NCI-H226 (cell line): ENCODE results near the gene BLOC1S4.
"Not testable (repeated sequence)": the region's sequence is repeated elsewhere in the genome, so short reads cannot be mapped to it uniquely, and the experiment has no call there.

Experiments
- DNase-seq: peaks from one replicate; pipeline ENCODE4 v3.0.0-alpha.2; 2015

The BLOC1S4 gene, protein sequence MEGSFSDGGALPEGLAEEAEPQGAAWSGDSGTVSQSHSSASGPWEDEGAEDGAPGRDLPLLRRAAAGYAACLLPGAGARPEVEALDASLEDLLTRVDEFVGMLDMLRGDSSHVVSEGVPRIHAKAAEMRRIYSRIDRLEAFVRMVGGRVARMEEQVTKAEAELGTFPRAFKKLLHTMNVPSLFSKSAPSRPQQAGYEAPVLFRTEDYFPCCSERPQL

DNA sequence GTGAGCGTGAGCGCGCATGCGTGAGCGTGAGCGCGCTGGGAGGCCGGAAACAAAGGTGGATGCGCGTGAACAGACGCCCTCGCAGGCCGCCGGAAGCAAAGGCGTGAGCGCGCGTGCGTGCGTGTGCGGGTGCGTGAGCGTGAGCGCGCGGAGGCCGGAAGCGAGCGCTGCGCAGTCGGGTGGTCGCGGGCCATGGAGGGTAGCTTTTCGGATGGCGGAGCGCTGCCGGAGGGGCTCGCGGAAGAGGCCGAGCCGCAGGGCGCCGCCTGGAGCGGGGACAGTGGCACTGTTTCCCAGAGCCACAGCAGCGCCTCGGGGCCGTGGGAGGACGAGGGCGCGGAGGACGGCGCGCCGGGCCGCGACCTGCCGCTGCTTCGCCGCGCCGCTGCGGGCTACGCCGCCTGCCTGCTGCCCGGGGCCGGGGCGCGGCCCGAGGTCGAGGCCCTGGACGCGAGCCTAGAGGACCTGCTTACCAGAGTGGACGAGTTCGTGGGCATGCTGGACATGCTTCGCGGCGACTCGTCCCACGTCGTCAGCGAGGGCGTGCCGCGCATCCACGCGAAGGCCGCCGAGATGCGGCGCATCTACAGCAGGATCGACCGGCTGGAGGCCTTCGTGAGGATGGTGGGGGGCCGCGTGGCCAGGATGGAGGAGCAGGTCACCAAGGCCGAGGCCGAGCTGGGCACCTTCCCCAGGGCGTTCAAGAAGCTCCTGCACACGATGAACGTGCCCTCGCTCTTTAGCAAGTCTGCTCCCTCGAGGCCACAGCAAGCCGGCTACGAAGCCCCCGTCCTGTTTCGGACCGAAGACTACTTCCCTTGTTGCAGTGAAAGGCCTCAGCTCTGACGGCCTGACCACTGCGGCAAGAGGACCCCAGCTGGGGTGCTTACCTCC is at the start of gene BLOC1S4:
Gene BLOC1S4 (plus strand): TSS at position 157 of the 894 bp plus-strand sequence. CDS start 36 bp downstream, at position 193.
- DNase-seq: peak; percentile 82

DNA sequence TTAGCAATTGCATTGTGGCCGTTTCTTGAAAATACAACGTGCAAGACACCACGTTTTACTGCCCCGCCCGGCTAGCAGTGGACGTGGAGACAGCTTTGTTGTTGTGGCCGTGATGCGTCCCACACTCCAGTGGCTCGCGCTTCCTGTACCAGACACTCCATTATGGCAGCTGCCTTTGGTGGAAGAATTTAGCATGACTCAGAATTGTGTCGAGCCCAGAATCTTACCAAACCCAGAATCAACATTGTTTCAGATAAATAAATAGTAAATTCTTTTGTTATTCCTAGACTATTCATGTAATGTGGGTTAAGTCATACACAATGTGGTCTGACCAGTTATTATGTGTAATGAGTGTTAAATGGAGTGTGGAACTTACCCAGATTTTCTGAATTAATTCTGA is 47.6 kb upstream of the BLOC1S4 start:
- DNase-seq: no peak

DNA sequence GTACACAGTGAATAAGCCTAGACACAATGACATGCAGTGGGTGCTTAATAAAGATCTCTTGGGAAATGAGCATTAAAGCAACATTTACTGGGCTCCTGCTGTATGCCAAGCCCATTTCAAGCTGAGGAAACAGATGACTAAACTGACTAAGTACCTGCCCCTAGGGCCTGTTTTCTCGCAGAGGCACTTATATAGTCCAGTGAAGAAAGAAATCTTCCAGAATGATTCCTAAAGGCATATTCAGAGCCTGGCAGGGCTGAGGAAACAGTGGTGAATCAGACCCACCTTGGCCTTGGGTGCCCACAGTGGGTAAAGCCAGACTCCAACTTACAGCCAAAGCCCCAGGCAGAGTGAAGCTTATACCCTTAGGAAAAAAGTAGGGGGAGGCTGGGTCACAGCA is 44.3 kb upstream of the BLOC1S4 start:
- peak; percentile 14 for DNase-seq

DNA sequence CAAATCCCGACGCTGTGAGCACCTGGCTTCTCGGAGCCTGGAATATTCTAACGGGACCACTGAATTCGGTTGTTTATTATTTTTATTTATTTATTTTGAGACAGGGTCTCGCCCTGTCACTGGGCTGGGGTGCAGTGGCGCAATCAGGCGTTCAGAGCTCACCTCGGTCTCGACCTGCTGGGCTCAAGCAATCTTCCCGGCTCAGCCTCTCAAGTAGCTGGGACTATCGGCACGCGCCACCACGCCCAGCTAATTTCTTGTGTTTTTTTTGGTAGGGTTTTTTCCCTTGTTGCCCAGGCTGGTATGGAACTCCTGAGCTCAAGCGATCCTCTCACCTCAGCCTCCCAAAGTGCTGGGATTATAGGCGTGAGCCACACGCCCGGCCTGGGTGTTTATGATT is 43.8 kb upstream of the BLOC1S4 start:
- no peak for DNase-seq

DNA sequence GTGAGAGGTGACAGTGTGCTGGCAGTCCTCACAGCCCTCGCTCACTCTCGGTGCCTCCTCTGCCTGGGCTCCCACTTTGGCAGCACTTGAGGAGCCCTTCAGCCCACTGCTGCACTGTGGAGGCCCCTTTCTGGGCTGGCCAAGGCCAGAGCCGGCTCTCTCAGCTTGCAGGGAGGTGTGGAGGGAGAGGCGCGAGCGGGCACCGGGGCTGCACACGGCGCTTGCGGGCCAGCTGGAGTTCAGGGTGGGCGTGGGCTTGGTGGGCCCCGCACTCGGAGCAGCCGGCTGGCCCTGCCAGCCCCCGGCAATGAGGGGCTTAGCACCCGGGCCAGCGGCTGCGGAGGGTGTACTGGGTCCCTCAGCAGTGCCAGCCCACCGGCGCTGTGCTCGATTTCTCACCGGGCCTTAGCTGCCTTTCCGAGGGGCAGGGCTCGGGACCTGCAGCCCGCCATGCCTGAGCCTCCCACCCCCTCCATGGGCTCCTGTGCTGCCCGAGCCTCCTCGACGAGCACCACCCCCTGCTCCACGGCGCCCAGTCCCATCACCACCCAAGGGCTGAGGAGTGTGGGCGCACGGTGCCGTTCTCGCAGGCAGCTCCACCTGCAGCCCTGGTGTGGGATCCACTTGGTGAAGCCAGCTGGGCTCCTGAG is 43.3 kb upstream of the BLOC1S4 start:
- not testable (repeated sequence) for DNase-seq

DNA sequence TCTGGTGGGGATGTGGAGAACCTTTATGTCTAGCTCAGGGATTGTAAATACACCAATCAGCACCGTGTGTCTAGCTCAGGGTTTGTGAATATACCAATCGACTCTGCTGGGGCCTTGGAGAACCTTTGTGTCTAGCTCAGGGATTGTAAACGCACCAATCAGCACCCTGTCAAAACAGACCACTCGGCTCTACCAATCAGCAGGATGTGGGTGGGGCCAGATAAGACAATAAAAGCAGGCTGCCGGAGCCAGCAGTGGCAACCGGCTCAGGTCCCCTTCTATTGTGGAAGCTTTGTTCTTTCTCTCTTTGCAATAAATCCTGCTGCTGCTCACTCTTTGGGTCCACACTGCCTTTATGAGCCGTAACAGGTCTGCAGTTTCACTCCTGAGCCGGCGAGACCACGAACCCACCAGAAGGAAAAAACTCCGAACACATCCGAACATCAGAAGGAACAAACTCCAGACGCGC is 42.7 kb upstream of the BLOC1S4 start:
- DNase-seq: not testable (repeated sequence)

DNA sequence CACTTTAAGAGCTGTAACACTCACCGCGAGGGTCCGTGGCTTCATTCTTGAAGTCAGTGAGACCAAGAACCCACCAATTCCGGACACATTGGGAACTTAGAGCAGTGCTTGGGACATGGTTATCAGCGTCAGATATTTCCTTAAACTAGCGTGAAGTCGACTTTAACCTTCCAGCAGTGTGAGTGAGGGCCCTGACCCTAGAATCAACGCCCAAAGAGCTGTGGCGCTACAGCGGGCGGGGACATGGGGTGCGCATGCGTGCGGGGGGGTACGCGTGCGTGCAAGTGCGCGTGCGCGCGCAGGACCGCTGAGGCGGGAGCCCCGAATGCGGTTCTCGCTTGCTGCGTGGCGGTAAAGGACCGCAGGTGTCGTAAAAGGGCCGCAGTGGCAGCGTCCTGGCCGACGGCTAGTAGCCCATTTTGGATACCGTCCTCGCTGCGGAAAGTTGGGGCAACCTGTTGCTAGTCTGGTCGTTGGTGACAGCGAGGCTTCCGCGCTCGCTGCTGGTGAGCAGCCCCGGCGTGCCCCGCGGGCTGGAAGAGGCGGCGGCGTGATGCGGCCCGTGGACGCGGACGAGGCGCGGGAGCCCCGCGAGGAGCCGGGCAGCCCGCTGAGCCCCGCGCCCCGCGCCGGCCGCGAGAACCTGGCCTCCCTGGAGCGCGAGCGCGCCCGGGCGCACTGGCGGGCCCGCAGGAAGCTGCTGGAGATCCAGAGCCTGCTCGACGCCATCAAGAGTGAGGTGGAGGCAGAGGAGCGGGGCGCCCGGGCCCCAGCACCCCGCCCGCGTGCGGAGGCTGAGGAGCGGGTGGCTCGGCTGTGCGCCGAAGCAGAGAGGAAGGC is 42.1 kb upstream of the BLOC1S4 start:
- peak; percentile 93 for DNase-seq

DNA sequence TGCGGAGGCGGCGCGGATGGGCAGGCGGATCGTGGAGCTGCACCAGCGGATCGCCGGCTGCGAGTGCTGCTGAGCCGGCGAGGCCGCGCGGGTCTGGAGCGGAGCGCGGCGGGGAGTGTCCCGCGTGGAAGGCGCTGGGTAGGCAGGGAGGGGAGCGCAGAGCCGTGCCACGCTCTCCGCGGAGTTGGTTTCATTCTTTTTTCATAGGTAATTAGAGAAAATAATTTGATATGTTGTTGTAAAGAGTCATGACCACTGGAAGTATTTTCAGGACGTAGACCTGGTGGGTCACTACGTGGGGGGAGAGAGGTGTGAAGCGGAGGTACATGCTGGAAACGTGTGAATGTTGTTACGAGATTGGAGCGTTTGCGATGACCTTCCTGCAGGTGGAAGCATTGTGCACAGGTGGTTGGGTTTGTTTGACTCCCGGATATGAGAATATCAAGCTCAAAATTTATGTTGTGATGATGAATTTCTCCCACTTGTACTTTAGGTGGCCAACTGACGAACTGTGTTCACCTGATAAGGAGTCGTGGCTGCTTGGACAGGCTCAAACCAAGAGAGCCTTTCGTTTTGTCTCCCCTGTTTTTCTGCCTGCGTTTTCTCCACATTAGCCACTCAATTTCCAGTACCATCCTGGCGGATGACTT is 41.3 kb upstream of the BLOC1S4 start:
- peak; percentile 32 for DNase-seq

DNA sequence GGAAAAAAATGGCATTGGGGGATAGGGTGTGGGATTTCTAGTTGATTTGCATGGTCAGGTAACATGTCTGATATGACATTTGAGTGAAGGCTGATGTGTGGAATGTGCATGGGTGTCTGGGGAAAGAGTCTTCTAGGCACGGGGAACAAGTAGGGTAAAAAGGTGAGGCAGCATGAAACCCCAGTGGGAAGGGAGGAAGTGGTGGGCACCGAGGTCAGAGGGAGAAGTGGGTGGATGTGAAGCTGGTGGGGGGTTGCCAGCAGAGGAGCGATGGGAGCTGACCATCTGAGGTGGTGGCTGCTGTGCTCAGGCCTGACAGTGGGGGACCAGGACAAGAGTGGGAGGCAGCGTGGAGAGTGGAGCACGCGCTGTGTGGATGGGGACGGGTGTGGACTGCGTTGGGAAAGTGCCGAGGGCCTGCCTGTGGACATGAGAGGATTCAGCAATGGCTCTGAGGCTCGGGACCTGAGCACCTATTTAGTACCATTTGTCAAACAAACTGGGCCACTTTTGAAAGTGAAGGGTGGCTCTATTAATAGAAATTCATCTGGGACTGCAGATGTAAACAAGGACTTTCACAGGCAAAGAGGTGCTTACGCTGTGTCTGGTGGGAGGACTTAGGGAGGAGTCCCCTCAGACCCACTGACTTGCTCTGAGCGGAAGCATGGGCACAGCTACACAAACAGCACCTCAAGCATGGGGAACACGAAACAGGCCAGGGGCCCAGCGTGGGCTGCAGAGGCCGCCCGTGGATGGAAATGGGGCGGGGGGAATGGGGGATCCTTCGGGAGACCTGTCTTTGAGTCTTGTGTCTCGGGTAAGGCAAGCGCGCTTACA is 39.0 kb upstream of the BLOC1S4 start:
- no peak for DNase-seq

DNA sequence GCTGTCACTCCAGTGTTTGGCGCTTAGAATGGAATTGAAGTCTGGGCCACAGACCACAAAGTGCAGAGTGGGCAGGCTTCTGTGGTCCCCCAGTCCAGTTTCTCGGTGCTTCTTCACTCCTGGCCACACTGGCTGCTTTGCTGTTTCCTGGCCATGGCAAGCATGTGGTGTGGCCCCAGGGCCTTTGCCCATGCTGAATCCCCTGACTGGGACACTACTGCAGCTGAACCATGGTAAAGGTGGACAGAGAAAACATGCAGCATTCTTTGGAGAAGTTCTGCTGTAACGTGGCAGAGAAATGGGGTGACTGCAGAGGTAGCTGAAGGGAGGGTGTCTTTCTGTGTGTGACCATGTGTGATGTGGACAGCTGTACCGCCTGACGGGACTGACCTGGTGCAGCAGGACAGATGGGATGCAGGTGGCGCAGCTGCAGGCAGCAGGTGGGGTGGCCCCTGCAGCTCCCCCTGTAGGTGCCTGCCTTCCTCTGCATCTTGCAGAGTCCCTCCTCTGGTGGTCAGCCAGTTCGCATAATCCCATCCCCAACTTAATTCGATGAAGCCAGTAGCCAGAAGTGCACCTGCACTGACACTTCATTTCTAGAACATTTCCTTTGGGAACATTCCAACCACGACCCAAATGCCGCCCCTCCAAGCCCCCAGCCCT is 35.5 kb upstream of the BLOC1S4 start:
- no peak for DNase-seq

DNA sequence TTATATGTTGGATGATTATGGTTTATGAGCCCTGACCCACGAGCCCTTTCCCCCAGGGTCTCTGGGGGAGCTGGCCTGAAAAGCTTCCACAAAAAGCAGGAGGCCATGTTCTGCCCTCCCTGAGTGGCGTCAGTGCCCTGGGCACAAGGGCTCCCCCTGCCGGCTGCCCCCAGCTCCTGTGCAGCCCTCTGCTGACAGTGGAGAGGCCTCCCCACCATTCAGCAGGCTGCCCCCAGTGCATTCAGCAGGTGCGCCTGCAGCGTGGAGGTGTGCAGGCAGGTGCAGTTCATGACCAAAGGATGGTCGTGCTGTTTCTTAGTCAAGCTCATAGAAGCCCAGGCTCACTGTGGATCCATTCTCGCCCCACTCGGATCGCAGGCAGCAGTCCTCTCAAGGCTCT is 34.8 kb upstream of the BLOC1S4 start:
- no peak for DNase-seq

DNA sequence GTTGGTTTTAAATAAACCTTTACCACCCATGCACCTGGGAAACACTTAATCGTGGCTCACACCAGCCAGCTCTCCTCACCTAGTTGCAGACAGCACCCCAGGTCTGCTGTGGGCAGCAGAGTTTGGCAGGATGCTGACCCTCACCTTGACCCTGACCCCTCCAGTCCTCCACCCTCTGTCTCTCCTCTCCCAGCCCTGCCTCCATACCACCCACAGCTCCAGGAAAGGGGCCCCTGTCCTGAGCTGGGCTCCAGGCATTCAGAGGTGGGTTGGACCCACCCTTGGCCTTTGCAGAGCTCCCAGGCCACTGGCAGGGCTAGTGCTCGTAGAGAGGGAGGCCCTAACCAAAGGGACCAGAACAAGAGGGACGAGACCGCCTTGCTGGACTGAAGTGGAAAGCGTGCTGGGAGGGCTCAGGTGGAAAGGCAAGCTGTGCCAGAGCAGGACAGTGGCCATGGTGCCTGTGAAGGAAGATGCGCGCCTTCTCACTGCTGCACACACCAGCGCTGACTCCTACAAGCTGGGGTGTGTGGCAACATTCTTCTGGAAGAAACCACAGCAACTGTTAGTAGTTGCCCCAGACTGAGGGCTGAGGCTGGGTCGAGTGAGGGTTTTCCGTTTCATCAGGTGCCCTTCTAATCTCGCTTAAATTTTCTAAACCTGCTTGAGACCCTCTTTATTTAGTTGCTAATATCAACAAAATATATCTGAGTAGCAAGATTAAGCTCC is 32.9 kb upstream of the BLOC1S4 start:
- DNase-seq: no peak

DNA sequence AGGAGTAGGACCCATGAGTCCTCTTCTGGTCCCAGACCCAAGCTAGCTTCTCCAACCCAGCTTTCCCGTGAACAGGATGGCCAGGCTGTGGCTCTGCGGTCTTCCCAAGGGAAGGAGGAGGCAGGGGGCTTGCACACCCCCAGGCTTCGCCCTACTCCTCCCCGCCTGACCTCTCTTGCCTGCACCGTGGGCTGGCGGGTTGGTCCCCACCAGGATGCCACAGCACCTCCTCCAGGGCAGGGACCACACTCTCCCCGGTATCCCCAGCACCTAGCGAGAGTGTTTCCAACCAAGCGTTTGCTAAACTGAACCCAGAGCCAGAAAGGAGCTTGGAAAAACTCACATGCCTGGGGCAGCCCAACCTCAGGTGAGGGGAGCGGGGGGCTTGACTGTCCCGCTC is 31.3 kb upstream of the BLOC1S4 start:
- no peak for DNase-seq

DNA sequence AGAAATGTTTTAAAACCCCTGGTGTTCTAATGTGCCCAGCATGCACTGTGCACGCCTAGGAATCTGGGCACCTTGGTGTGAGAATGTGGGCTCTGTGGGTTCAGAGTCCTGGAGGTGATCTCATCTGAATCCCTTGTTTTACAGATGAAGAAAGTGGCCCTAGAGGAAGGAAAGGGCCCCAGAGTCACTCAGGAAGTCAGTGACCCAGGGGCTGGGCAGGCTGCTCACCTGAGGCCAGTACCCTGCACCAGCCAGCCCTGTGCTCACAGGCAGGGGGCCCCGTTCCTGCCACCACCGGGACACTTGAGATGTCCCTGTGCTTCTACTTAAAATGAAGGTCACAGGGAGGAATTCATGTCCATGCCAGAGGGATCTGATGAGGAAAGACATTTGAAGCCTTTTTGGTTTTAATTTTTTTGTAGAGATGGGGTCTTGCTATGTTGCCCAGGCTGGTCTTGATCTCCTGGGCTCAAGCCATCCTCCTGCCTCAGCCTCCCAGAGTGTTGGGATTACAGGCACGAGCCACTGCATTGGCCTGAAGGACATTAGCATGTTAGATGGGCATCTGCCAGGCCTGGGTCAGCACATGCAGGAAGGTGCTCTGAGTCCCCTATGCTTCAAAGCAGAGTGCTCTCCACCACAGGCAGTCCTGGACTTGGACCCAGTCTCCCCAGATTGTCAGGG is 29.7 kb upstream of the BLOC1S4 start:
- no peak for DNase-seq

DNA sequence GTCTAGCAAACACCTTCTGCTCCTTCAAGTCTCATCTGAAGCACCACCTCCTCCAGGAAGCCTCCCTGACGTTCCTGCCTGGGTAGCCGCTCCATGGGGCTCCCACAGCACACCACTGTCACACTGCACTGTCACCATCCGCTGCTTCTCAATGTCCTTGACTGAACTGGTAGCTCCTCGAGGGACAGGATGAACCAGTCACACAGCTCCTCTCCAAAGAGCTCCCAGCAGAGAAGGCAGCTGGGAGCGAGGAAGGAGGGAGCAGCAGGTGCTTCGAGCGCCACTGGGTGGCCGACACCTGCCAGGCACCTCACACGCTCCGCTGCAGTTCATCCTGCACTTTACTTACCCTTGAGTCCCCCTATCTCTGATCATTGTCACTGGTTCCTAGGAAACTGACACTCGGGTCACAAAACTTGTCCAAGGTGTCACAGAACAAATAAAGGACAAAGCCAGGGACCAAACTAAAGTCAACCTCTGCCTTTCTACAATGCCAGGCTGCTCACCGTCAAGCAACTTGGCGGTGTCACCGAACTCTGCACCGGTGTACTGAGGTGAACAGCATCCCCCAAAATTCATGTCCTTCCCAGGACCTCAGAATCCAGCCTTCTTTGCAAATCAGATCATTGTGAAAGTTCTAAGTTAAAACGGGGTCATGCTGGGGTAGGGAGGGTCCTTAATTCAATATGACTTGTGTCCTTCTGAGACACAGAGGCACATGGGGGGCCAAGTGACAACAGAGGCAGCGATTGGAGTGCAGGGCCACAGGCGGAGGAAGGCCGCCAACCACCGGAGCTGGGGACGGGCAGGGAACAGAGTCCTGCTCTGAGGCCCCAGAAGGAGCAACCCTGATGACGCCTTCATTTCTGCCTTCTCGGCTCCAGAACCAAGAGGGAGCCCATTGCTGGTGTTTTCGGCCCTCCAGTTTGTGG is 27.8 kb upstream of the BLOC1S4 start:
- no peak for DNase-seq

DNA sequence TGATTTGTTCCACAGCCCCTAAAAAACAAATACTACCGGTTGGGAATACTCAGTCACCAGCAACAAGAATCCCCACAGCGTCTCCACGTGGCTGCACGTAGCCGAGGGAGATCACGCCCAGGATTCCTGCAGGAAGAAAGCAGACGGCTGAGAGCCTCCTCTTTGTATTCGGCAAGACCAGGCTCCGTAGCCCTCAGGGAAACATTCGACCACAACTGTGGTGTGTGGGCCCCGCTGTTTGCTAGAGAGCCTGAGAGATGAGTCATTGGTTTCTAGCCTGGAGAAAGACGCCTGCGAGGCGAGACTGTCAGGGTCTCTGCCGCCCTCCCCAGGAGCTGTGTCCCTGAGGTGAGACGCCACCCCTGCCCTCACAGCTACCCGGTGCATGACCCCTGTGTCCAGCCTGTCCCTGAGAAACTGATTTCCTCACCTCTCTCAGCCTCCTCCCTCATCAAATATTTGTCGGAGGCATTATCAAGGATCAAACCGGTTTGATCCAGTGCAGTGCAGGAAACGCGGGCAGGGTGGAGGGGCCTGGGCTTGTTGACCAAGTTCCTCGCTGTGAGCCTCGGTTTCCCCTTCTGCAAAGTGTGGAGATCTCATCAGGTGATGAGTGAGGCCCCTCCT is 27.0 kb upstream of the BLOC1S4 start:
- DNase-seq: peak; percentile 97

DNA sequence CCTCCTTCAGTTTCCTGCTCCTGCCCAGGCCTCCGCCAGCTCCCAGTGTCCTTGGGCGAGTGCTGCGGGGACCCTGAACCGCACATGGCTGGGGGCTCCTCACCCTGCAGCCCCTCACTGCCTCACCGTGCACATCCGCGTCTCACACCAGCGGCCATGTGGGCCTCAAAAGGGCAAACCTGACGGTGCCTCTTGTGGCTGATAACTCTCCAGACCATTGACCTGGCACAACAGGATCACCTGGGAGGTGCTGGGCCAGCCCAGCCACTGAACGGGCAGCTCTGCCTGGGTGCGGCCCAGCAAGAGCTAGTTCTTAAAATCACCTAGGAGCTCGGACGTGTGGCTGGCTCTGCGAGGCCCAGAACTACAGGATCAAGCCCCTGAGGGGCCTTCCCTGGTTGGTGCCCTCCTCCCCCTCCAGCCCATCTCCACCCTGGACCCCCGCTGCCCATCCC is 26.4 kb upstream of the BLOC1S4 start:
- no peak for DNase-seq

DNA sequence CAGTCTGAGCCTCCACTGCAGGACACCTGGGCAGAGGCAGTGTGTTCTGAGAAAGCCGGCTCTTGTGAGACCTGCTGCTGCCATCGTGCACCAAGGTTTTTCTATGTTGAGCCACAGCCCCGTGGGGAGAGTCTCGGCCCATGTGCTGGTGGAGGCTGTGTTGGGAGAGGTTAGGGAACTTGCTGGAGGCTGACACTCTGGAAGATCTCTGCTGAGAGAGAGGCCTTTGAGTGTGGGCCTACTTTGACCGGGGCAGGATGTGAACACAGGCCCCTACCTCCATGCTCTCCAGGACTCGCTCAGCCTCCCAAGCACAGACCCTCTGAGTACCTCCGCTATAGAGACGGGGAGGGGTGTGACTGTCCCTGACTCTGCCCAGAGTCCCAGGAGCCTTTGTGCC is 23.6 kb upstream of the BLOC1S4 start:
- no peak for DNase-seq
